GM12878 (cell line): ENCODE data around the gene TMEM192.

Experiments used
- FOS ChIP-seq: IDR thresholded peaks from 3 replicates; pipeline ENCODE4 v1.6.1; 2011; ENCODE audit warnings: borderline replicate concordance; ENCODE audit not compliant: insufficient read length; ENCODE audit errors: extremely low read depth
- HDAC2 ChIP-seq: fragments of 200-600 bp; sonication (generic); IDR thresholded peaks from 2 replicates; pipeline ENCODE4 v1.6.1; 2017
- IKZF2 ChIP-seq, 2 experiments: fragments of 450-650 bp; IDR thresholded peaks; 2 replicates each; pipeline ENCODE4 v1.6.1; 2017; ENCODE audit warnings: mild to moderate bottlenecking in 2 of 2, moderate library complexity in 2 of 2
- MTA2 ChIP-seq: fragments of 450-650 bp; IDR thresholded peaks from 2 replicates; pipeline ENCODE4 v1.6.1; 2016; ENCODE audit warnings: low read depth, mild to moderate bottlenecking, moderate library complexity
- MYB ChIP-seq: fragments of 150-350 bp; IDR thresholded peaks from 2 replicates; pipeline ENCODE4 v1.6.1; 2014; ENCODE audit warnings: mild to moderate bottlenecking, low read depth, low read length, borderline replicate concordance
- NFYB ChIP-seq: IDR thresholded peaks from 2 replicates; pipeline ENCODE4 v1.6.1; 2011; ENCODE audit warnings: low read depth, mild to moderate bottlenecking, low read length, improper control_type of control experiment, moderate library complexity; ENCODE audit not compliant: insufficient read depth
- RAD21 ChIP-seq: IDR thresholded peaks from 2 replicates; pipeline ENCODE4 v1.6.1; 2011; ENCODE audit warnings: mild to moderate bottlenecking, low read depth, low read length, moderate library complexity; ENCODE audit not compliant: insufficient read depth
- RB1 ChIP-seq: fragments of 450-650 bp; formaldehyde crosslinking; IDR thresholded peaks from 2 replicates; pipeline ENCODE4 v1.6.1; 2017; ENCODE audit warnings: mild to moderate bottlenecking, borderline replicate concordance
- SMARCA5 ChIP-seq: fragments of 450-650 bp; IDR thresholded peaks from 2 replicates; pipeline ENCODE4 v1.6.1; 2017; ENCODE audit warnings: mild to moderate bottlenecking
- TAF1 ChIP-seq: IDR thresholded peaks from 2 replicates; pipeline ENCODE4 v1.6.1; 2011; ENCODE audit warnings: mild to moderate bottlenecking, low read depth, low read length, borderline replicate concordance
- TCF3 ChIP-seq: IDR thresholded peaks from 2 replicates; pipeline ENCODE4 v1.6.1; 2012; ENCODE audit warnings: low read depth, mild to moderate bottlenecking, low read length, borderline replicate concordance; ENCODE audit not compliant: insufficient read depth
- TF ChIP-seq, protein P1 (sequence below), 3 experiments: IDR thresholded peaks in 2 of 3; conservative IDR thresholded peaks in 1 of 3; 2 replicates each; pipeline ENCODE4 v1.5.1; 2011; ENCODE audit warnings: low read depth in 3 of 3, low read length in 3 of 3, mild to moderate bottlenecking in 3 of 3, control low read depth in 2 of 3, moderate library complexity in 2 of 3, inconsistent platforms in 1 of 3, mixed read lengths in 1 of 3; ENCODE audit not compliant: control insufficient read depth in 2 of 3, insufficient read depth in 1 of 3; ENCODE audit errors: extremely low read depth in 1 of 3
- TF ChIP-seq, protein P2 (sequence below): IDR thresholded peaks from 2 replicates; pipeline ENCODE4 v1.6.1; 2011; ENCODE audit warnings: borderline replicate concordance, low read depth, mild to moderate bottlenecking, moderate library complexity, mixed read lengths, low read length; ENCODE audit not compliant: insufficient read depth; ENCODE audit errors: extremely low read length

DNA sequence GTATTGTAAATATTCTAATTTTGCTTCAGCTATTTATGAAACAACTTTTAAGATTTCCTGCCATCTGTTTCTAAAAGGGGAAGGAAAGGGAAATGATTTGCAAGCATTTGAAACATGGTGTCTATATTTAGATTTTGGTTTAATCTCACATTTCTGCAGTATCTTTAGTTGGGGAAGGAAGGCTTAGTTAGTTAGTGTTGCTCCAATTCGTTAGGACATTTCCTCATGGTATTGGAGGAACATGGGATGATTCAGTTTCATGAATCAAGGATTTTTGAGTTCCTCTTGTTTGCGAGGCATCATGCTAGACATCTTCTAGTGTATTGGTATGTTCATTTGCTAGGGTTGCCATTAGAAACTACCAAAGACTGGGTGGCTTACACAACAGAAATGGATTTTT lies 20.5 kb upstream of the TMEM192 start:
- TF ChIP-seq MTA2 (no peak), FOS (no peak), NFYB (no peak), TCF3 (no peak), RAD21 (no peak), HDAC2 (no peak), IKZF2 (IDR thresholded peaks at IDR 0.05) (no peak), SMARCA5 (no peak), TAF1 (no peak), RB1 (no peak), MYB (no peak)
- TF ChIP-seq, protein P1, sequence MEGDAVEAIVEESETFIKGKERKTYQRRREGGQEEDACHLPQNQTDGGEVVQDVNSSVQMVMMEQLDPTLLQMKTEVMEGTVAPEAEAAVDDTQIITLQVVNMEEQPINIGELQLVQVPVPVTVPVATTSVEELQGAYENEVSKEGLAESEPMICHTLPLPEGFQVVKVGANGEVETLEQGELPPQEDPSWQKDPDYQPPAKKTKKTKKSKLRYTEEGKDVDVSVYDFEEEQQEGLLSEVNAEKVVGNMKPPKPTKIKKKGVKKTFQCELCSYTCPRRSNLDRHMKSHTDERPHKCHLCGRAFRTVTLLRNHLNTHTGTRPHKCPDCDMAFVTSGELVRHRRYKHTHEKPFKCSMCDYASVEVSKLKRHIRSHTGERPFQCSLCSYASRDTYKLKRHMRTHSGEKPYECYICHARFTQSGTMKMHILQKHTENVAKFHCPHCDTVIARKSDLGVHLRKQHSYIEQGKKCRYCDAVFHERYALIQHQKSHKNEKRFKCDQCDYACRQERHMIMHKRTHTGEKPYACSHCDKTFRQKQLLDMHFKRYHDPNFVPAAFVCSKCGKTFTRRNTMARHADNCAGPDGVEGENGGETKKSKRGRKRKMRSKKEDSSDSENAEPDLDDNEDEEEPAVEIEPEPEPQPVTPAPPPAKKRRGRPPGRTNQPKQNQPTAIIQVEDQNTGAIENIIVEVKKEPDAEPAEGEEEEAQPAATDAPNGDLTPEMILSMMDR (IDR thresholded peaks at IDR 0.05 in 2 of 3, conservative IDR thresholded peaks at IDR 0.05 in 1 of 3; ENCODE audit: control insufficient read depth in 2 of 3, extremely low read depth in 1 of 3, insufficient read depth in 1 of 3, low read depth in 3 of 3, low read length in 3 of 3) = no peak
- TF ChIP-seq, protein P2, sequence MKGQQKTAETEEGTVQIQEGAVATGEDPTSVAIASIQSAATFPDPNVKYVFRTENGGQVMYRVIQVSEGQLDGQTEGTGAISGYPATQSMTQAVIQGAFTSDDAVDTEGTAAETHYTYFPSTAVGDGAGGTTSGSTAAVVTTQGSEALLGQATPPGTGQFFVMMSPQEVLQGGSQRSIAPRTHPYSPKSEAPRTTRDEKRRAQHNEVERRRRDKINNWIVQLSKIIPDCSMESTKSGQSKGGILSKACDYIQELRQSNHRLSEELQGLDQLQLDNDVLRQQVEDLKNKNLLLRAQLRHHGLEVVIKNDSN = no peak
